ENCODE results near the gene PXDN. TPM values are rescaled to one million over a fixed set of nuclear protein-coding genes. Genes with fewer than 3 reads are reported as not detected.

The PXDN gene
- total and polyA plus RNA-seq, 2 donors (not counting 1 experiment from before 2014, with no cell fraction given): 0.21 to 1.4 TPM

DNA sequence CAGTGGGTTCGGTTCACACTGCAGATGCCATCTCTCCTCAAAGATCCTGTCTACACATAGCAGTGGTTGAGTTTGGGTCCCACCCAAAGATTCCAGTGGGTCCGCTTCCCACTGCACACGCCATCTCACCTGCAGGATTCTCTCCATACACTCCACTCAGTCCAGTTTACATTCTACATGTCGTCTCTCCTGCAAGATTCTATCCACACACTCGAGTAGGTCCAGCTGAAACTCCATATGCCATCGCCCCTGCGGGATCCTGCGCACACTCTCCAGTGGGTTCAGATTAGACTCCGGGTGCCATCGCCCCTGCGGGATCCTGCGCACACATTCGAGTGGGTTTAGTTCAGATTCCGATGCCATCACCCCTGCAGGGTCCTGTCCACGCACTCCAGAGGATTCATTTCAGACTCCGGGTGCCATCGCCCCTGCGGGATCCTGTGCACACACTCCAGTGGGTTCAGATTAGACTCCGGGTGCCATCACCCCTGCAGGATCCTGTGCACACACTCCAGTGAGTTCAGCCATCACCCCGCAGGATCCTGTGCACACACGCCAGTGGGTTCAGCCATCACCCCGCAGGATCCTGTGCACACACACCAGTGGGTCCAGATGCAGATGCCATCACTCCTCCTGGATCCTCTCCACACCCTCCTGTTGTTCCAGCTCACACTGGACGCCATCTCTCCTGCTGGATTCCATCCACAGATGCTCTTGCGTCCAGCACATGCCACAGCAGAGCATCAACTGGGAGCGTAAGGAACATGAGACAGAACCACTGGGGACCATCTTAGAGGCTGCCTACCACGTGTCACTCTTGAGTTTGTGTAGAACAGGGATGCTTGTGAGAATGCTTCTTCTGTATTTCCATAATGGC lies 3.0 kb upstream of the PXDN start:
- Histone ChIP-seq H4K20me1 (ENCODE audit: control insufficient read depth, insufficient read depth, low read length, poor library complexity, severe bottlenecking) (no peaks in the 10 kb centered on the region), H3K4me2 (replicated peaks; ENCODE audit: low read depth, low read length, poor library complexity, severe bottlenecking) (no peak overlapping the region), H3K27me3 (replicated peaks in 1 of 4; ENCODE audit: control extremely low read depth in 1 of 4, control insufficient read depth in 3 of 4, insufficient read depth in 4 of 4, low read length in 3 of 4) (peaks cover 0 to 54% (median 4%) of the 10 kb centered on the region in 4 experiments), H3K36me3 (replicated peaks in 1 of 2; ENCODE audit: control extremely low read depth in 1 of 2, control insufficient read depth in 1 of 2, extremely low read depth in 1 of 2, insufficient read depth in 2 of 2, low read length in 1 of 2) (no peaks in the 10 kb centered on the region), H3K4me1 (ENCODE audit: control insufficient read depth in 2 of 2, insufficient read depth in 2 of 2, low read length in 2 of 2) (peaks cover 15 to 16% of the 10 kb centered on the region in 2 donors), H3K4me3 (ENCODE audit: control extremely low read depth in 1 of 5, extremely low read depth in 1 of 5, insufficient read depth in 1 of 5, low read depth in 2 of 5, low read length in 4 of 5) (no peak overlapping the region), H3K9ac (ENCODE audit: low read length) (no peak overlapping the region), H3K79me2 (ENCODE audit: control insufficient read depth, insufficient read depth, low read length) (no peaks in the 10 kb centered on the region), H3K27ac (ENCODE audit: low read length in 2 of 2) (no peak overlapping the region), H3K9me3 (ENCODE audit: control extremely low read depth in 1 of 3, control insufficient read depth in 2 of 3, insufficient read depth in 1 of 3, low read length in 2 of 3) (peaks cover 0 to 12% (median 0%) of the 10 kb centered on the region in 3 donors), H2AFZ (ENCODE audit: insufficient read depth, low read depth, low read length, poor library complexity, severe bottlenecking) (no peak overlapping the region)
- DNase-seq (no peak), ATAC-seq (ENCODE audit: low read depth) (no peak)
- ChIA-PET CTCF (no interaction called here), POLR2A (no interaction called here)
- TF ChIP-seq EZH2 (IDR thresholded peaks at IDR 0.05; ENCODE audit: borderline replicate concordance, insufficient read depth, low read depth, low read length, poor library complexity, severe bottlenecking): no peak
- no peak for TF ChIP-seq CTCF (IDR thresholded peaks at IDR 0.05)
- Mint-ChIP-seq H3K27me3 (peaks cover 44% of the 10 kb centered on the region), H3K9me3 (ENCODE audit: insufficient read depth) (no peaks in the 10 kb centered on the region), H3K4me1 (peaks cover 12% of the 10 kb centered on the region), H3K27ac (no peak overlapping the region), H3K4me3 (no peak overlapping the region)
- intact Hi-C loops (cut with micrococcal nuclease): no loop called here
- WGBS (ENCODE audit: insufficient coverage): 92% methylated on average over 26 of the region's 26 CpGs
